PC-9 (cell line): ENCODE results near the gene LRP11.

Source experiments
- CTCF ChIP-seq: fragments of 200-600 bp; sonication (generic); conservative IDR thresholded peaks from 2 replicates; pipeline ENCODE4 v1.6.1; 2017; ENCODE audit warnings: mixed run types, antibody characterized with exemption, mild to moderate bottlenecking, moderate library complexity
- EZH2 ChIP-seq: fragments of 200-600 bp; sonication (generic); IDR thresholded peaks from 2 replicates; pipeline ENCODE4 v1.8.0; 2017; ENCODE audit warnings: antibody characterized with exemption, low read depth

- no peak for TF ChIP-seq CTCF
- TF ChIP-seq EZH2 = no peak
Measured at GRCh38 chr6:149901444-149902140, 37.4 kb upstream of the LRP11 start.
